ENCODE data around the gene CIRBP. TPM values are rescaled to one million over a fixed set of nuclear protein-coding genes. Genes with fewer than 3 reads are reported as not detected.

The CIRBP gene
- total RNA-seq, 1 donor from 2014 or later, result 399 TPM

DNA sequence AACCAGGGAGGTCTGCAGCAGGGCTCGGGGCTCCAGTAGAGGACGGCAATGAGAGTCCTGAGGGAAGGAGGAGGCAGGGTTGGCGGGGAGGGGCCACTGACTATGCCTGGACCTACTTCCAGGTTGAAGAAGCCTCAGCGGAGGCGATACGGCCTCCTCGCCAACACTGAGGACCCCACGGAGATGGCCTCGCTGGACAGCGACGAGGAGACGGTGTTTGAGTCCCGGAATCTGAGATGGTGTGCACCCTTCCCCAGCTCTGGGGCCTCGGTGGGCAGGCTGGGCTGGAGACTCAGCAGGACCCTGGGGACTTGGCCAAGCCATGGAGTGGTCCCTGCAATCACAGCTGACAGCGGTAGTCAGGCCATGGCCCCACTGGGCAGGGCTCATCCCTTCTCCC, 7.9 kb downstream of the CIRBP start:
- Mint-ChIP-seq H3K4me1 (peaks cover 35% of the 10 kb centered on the region), H3K36me3 (ENCODE audit: low read depth) (peaks cover 49% of the 10 kb centered on the region), H3K27ac (peak overlapping the region; percentile 85), H3K9me3 (no peaks in the 10 kb centered on the region), H3K27me3 (peaks cover 3% of the 10 kb centered on the region), H3K4me3 (peak overlapping the region; percentile 84)
- DNase-seq (no peak), ATAC-seq (ENCODE audit: low read depth) (no peak)
- intact Hi-C loops (cut with micrococcal nuclease), result loop anchor here (5.0 kb wide), 2 partner anchors 80 to 535 kb away; partner anchors contain the start of gene ATP8B3
- POLR2A ChIA-PET, result interaction anchor here (1.1 to 1.6 kb wide), 2 partner anchors 8 to 106 kb away, joined by 3 to 13 read pairs; partner anchors contain the start of gene CIRBP
- CTCF ChIA-PET, result interaction anchor here (1.7 to 3.5 kb wide), 2 partner anchors 33 to 95 kb away, joined by 11 to 27 read pairs; no protein-coding TSS in a partner anchor
- TF ChIP-seq, protein P1, sequence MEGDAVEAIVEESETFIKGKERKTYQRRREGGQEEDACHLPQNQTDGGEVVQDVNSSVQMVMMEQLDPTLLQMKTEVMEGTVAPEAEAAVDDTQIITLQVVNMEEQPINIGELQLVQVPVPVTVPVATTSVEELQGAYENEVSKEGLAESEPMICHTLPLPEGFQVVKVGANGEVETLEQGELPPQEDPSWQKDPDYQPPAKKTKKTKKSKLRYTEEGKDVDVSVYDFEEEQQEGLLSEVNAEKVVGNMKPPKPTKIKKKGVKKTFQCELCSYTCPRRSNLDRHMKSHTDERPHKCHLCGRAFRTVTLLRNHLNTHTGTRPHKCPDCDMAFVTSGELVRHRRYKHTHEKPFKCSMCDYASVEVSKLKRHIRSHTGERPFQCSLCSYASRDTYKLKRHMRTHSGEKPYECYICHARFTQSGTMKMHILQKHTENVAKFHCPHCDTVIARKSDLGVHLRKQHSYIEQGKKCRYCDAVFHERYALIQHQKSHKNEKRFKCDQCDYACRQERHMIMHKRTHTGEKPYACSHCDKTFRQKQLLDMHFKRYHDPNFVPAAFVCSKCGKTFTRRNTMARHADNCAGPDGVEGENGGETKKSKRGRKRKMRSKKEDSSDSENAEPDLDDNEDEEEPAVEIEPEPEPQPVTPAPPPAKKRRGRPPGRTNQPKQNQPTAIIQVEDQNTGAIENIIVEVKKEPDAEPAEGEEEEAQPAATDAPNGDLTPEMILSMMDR (IDR thresholded peaks at IDR 0.05), result no peak

DNA sequence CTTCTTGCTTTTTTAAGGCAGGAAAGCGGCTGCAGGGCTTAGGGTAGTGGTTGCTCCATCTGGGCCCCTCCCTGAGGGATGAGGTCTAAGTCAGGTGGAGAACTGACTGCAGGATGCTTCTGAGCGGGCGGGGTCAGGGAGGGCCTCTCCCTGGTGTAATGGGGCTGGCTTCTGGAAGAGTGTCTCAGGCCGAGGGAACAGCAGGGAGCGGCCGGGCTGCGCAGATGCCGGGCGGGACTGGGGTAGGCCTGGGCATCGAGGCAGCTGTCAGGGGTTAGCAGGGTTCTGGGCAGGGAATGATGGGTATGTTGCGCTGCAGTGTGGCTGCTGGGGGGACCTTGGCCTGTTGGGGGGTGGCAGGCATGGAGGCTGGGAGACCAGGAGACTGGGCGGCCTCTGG, 8.9 kb downstream of the CIRBP start:
- DNase-seq (no peak), ATAC-seq (ENCODE audit: low read depth) (no peak)
- Mint-ChIP-seq H3K27ac (no peak overlapping the region), H3K36me3 (ENCODE audit: low read depth) (peaks cover 40% of the 10 kb centered on the region), H3K4me3 (no peak overlapping the region), H3K9me3 (no peaks in the 10 kb centered on the region), H3K27me3 (peaks cover 4% of the 10 kb centered on the region), H3K4me1 (peaks cover 26% of the 10 kb centered on the region)
- POLR2A ChIA-PET, result interaction anchor here (0.6 to 3.0 kb wide), 3 partner anchors 9 to 54 kb away, joined by 6 to 23 read pairs (median 13); partner anchors contain the start of gene CIRBP
- TF ChIP-seq, protein P1 (IDR thresholded peaks at IDR 0.05), result no peak
- CTCF ChIA-PET, result interaction anchor here (1.7 to 3.5 kb wide), 2 partner anchors 34 to 94 kb away, joined by 11 to 27 read pairs; no protein-coding TSS in a partner anchor
- intact Hi-C loops (cut with micrococcal nuclease), result loop anchor here (2.0 to 5.0 kb wide), 3 partner anchors 79 to 534 kb away; partner anchors contain the start of genes ATP8B3 and DAZAP1

DNA sequence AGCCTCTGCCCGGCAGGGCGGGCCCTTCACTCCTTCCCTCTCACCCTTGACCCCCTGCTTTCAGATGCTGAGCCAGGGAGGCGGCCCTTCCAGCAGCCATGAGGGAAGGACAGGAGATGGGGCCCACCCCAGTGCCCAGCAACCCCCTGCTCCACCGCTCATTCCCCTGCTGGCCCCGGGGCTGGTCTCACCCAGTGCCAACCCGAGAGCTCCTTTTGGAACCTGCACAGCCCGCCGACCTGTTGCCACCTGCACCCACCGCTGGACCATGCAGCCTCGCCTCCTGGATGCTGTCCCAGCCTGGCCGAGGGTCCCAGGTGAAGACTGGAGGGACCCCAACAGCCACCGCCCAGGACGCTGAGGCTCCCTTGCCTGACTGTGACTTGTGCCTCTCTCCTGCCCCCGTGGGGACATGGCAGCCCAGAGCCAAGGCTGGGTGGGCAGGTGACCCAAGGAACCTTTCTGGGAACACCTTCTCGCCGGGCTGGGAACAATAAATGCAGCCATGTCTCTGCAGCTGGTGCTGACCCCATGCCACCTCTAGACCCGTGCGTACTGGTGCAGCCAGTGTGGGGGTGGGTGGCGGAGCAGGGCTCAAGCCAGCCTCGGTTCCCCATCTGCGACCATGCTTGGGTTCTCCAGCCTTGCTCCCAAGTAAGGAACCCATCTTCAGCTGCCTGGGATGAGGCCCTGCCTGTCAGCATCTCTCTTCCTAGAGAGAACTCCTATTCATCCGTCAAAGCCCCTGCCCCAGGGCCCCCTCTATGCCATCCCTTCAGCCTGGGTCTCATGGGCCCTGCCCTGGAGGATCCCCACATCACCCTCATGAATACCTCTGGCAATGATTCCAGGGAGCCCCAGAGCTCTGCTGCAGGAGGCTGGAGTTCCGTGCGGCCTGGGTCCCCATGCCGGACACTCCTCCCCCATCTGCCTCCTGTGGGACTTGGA, 9.9 kb downstream of the CIRBP start:
- Mint-ChIP-seq H3K27me3 (peaks cover 7% of the 10 kb centered on the region), H3K9me3 (no peaks in the 10 kb centered on the region), H3K27ac (no peak overlapping the region), H3K4me1 (peaks cover 19% of the 10 kb centered on the region), H3K4me3 (no peak overlapping the region), H3K36me3 (ENCODE audit: low read depth) (peaks cover 31% of the 10 kb centered on the region)
- TF ChIP-seq, protein P1 (IDR thresholded peaks at IDR 0.05), result no peak
- DNase-seq (no peak), ATAC-seq (ENCODE audit: low read depth) (no peak)
- ChIA-PET CTCF (interaction anchor here (0.6 to 3.5 kb wide), 7 partner anchors 35 to 166 kb away, joined by 3 to 27 read pairs (median 4); no protein-coding TSS in a partner anchor), POLR2A (interaction anchor here (0.6 to 3.0 kb wide), 9 partner anchors 10 to 1738 kb away, joined by 3 to 23 read pairs (median 5); partner anchors contain the start of gene CIRBP)
- intact Hi-C loops (cut with micrococcal nuclease), result loop anchor here (1.0 to 5.0 kb wide), 4 partner anchors 78 to 533 kb away; partner anchors contain the start of genes ATP8B3 and DAZAP1

DNA sequence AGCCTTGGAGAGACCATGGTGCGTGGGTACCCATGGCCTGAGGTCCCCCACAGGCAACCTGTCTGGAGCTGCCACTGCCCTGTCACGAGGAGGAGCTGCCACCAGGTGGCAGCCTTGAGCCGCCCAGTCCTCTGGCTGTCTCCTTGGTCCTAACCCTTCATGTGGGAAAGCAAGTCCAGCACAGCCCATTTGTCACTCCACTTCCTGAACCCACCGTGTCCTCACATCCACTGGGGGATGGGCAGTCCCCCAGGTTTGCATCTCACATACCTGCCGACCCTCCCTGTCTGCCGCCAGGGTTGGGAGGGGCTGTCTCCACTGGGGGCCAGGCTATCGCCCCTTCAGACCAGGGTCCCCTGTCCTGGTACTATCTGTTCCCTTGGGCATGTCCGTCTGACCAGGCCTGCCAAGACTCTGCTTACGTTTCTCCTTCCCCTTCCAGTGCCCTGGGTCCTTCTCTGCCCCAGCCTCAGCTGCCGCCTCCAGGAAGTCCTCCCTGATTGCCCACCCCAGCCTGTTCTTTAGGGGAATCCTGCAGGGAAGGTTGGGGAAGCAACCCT, 10.7 kb downstream of the CIRBP start:
- Mint-ChIP-seq H3K27ac (no peak overlapping the region), H3K27me3 (peaks cover 16% of the 10 kb centered on the region), H3K4me1 (peaks cover 18% of the 10 kb centered on the region), H3K36me3 (ENCODE audit: low read depth) (peaks cover 27% of the 10 kb centered on the region), H3K4me3 (peak overlapping the region; percentile 38), H3K9me3 (no peaks in the 10 kb centered on the region)
- TF ChIP-seq, protein P1 (IDR thresholded peaks at IDR 0.05), result peak; percentile 40
- peak; percentile 77 for DNase-seq
- intact Hi-C loops (cut with micrococcal nuclease), result loop anchor here (1.0 to 5.0 kb wide), 4 partner anchors 77 to 532 kb away; partner anchors contain the start of genes ATP8B3 and DAZAP1
- ATAC-seq (ENCODE audit: low read depth), result peak; percentile 14
- POLR2A ChIA-PET, result interaction anchor here (0.6 to 3.0 kb wide), 9 partner anchors 11 to 1737 kb away, joined by 3 to 23 read pairs (median 5); partner anchors contain the start of gene CIRBP
- CTCF ChIA-PET, result interaction anchor here (0.6 to 3.5 kb wide), 7 partner anchors 36 to 165 kb away, joined by 3 to 27 read pairs (median 4); no protein-coding TSS in a partner anchor

Data from activated B cell treated with CpG ODN at 0.5 μM for 24 hours (primary cell).